Ishikawa (cell line): ENCODE results near the gene EOGT.

Source experiments
- FOXM1 ChIP-seq: IDR thresholded peaks from 2 replicates; pipeline ENCODE4 v1.6.1; 2012; ENCODE audit warnings: low read depth, borderline replicate concordance
- NFIC ChIP-seq: IDR thresholded peaks from 2 replicates; pipeline ENCODE4 v1.6.1; 2012
- RAD21 ChIP-seq: IDR thresholded peaks from 2 replicates; pipeline ENCODE4 v1.6.1; 2012; ENCODE audit warnings: low read depth
- TAF1 ChIP-seq: IDR thresholded peaks from 2 replicates; pipeline ENCODE4 v1.6.1; 2012; ENCODE audit warnings: low read depth, mild to moderate bottlenecking
- TCF12 ChIP-seq: IDR thresholded peaks from 2 replicates; pipeline ENCODE4 v1.6.1; 2012; ENCODE audit warnings: low read depth
- YY1 ChIP-seq: IDR thresholded peaks from 2 replicates; pipeline ENCODE4 v1.6.1; 2012; ENCODE audit warnings: low read depth
- ZBTB7A ChIP-seq: IDR thresholded peaks from 2 replicates; pipeline ENCODE4 v1.6.1; 2012; ENCODE audit warnings: low read depth

- TF ChIP-seq ZBTB7A, result no peak
- no peak for TF ChIP-seq FOXM1
- TF ChIP-seq RAD21, result no peak
- no peak for TF ChIP-seq TCF12
- TF ChIP-seq NFIC, result no peak
- no peak for TF ChIP-seq TAF1
- TF ChIP-seq YY1, result no peak
Measured at GRCh38 chr3:69058180-69058946, 44.9 kb upstream of the EOGT start.
